ES-I3 (cell line): ENCODE measurements around the gene ONECUT1.

ENCODE experiments used
- H3K36me3 ChIP-seq: 2 replicates; pipeline ENCODE4 v1.6.1; 2013; ENCODE audit warnings: mild to moderate bottlenecking, low read length, control low read depth, moderate library complexity; ENCODE audit not compliant: insufficient read depth
- H3K4me1 ChIP-seq: 2 replicates; pipeline ENCODE4 v1.6.1; 2013; ENCODE audit warnings: mild to moderate bottlenecking, control low read depth, low read length; ENCODE audit not compliant: insufficient read depth
- H3K9ac ChIP-seq: 2 replicates; pipeline ENCODE4 v1.6.1; 2013; ENCODE audit warnings: low read depth, mild to moderate bottlenecking, low read length, moderate library complexity
- H3K9me3 ChIP-seq: 2 replicates; pipeline ENCODE4 v1.6.1; 2013; ENCODE audit warnings: mild to moderate bottlenecking, low read length, moderate library complexity; ENCODE audit not compliant: control insufficient read depth, insufficient read depth

The ONECUT1 gene

DNA sequence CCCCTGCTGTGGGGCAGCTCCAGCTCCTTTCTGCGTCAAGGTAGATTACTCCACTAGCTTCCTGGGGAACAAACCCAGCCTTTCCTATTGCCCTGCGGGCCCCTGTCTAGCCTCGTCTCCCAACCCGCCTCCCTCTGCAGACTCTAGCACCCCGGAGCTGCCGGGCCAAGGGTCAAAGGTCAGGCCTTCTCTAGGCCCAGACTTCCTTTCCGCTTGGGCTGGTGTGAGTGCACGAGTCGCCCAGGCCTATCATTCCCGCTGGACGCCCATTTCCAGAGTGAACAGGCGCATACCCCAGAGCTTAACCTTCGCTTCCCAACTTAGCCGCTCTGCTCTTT, 11.6 kb upstream of the ONECUT1 start:
- Histone ChIP-seq H3K9me3 (no peaks in the 10 kb centered on the region), H3K9ac (peak overlapping the region; percentile 32; the same call in 1 of the 2 replicates), H3K4me1 (peaks cover 20% of the 10 kb centered on the region), H3K36me3 (no peaks in the 10 kb centered on the region)

DNA sequence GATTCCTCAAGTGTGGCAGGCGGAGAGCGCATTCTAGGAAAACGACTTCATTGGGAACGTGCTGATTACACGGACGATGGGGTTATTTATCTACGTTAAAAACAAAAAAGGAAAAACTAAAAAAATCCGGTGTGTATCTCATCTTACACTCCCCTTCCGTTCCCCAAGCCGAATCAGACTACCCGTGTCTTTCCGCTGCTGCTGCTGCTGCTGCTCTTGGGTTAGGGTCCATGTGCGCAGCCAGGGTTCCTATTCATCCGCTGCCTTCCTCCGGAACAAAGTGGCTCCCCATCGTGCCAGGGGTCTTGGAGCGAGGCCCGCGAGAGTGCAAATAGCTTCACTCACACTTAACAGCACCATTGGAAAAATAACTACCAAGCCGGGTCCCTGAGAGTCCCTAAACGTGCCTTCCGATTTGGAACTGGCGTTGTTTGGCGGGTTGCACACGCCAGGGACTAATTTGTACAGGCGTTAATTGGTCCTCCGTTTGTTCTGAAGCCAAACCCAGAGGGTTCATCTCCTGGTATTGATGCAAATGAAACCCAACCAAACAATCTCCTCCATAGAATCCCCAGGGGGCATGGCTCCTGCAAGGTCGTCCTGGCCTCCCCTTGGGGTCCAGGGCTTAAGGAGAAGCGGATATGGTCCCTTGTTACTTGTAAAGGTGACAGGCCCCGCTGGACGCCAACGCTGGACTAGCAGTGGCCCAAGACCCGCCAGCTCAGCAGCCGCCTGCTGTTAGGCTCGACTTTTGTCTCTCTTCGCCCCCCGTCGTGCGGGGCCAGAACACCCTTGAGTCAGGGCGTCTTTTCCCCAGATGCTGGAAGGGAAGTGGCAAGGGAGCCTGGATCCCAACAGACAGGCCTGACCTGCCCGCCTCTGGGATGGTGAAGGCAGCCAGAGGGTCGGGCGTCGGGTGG, 11.0 kb upstream of the ONECUT1 start:
- H3K36me3 ChIP-seq, result no peaks in the 10 kb centered on the region
- H3K9ac ChIP-seq, result peak overlapping the region; percentile 19; the same call in 1 of the 2 replicates
- H3K4me1 ChIP-seq, result peaks cover 18% of the 10 kb centered on the region
- no peaks in the 10 kb centered on the region for H3K9me3 ChIP-seq

DNA sequence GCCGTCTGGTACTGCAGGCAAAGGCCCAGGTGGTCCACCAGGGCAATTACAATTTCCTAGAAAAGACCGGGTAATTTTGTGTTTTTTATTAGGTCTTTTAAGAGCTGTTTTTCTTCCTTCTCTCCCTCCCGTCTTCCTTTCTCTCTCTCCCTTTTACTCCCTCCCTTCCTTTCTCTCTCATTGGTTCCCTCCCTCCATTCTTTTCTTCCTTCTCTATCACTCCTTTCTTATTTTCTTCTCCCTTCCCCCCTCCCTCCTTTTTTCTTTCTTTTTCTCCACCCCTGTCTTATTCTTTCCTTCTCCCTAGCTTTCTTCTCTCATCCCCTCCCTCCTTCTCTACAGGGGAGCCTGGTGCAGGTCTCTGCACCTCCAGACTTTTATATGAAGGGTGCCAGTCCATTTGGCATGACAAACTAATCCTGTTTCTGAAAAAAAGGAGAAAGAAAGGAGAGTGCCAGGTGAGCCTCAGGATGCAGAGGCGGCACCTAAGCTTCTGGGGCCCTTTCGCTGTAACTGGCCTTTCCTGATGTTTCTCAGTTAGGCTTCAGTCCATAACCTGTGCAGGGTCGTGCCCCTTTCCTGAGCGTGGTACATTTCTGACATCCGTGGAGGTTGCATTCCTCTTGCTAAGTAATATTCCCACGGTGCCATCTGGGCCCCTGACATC, 9.1 kb upstream of the ONECUT1 start:
- H3K4me1 ChIP-seq, result peaks cover 18% of the 10 kb centered on the region
- no peaks in the 10 kb centered on the region for H3K9me3 ChIP-seq
- no peak overlapping the region for H3K9ac ChIP-seq
- no peaks in the 10 kb centered on the region for H3K36me3 ChIP-seq

GRCh38 chr15:52798529-52799101, 8.5 kb upstream of the ONECUT1 start:
- peak overlapping the region; percentile 25; the same call in 1 of the 2 replicates for H3K9ac ChIP-seq
- H3K36me3 ChIP-seq, result no peaks in the 10 kb centered on the region
- H3K4me1 ChIP-seq, result peaks cover 18% of the 10 kb centered on the region
- no peaks in the 10 kb centered on the region for H3K9me3 ChIP-seq

DNA sequence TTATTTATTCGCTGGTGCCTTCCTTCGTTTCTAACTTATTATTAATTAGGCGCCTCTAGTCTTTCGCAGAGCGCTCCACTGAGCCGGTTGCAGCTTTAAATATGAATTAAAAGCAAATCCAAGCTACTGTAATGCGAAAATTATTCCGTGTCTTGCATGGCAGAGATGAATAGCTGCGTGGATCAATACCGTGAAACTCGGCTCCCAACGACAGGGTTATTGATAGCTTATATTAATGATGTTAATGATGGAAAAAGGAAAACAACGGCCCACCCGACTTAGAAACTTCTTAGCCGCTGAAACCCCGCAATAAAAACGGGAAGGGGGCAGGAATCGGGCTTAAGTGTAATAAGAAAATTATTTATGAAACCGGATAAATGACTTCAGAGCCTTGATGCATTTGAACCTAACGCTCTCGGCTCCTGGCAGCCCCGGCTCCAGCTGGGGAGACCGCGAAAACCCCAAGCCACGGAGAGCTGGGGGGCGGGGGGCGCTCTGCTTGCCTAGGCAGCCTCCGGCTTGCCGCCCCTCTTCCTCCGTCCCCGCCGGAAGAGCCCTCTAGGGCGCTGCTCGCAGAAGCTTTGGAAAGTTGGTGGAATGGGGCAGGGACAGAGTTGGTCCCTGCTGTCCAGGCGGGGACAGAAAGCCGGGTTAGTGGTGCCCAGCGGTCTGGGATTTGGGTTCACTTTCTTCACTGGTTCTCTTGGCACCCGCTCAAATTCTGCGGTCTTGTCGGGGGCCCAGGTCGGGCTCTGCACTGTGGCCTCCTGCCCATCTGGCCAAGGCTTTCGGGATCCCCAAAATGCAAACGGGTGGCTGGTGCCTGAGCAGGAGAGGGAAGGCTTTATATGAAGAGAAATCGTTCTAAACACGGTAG, 7.7 kb upstream of the ONECUT1 start:
- Histone ChIP-seq H3K9ac (peak overlapping the region; percentile 25; the same call in 1 of the 2 replicates), H3K4me1 (peaks cover 21% of the 10 kb centered on the region)

DNA sequence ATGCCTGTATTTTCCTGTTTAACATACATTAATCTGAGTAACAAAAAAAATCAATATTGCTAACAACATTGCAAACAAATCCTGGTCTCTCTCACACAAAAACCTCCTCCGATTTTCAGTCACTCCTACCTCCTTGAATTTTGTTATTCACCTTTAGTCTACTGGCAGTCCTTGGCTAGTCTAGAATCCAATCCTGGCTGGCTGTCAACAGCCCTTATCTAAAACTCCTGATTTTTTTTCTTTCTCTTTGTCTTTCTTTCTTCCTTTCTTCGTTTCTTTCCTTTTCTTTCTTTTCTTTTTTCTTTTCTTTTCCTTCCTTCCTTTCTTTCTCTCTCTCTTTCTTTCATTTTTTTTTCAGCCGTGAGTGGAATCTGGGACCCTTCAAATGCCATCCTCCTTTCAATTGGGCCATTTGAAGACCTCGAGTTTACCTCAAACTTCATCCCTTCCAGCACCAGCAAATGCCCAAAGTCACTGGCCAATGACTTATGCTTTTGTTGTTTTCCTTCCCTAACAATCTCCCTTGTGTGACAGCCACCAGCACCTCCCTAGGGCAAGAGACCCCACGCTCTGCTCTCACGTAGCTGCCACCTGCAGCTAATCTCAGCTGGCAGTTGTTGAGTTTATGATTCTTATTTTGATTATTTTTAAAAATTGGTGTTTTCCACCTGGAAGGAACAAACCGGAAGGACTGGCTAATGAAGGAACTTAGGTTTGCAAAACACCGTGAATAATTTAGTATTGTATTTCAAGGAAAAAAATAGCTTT, 6.8 kb upstream of the ONECUT1 start:
- no peaks in the 10 kb centered on the region for H3K36me3 ChIP-seq

More for the DNA sequence above, 7.7 kb upstream of the ONECUT1 start:
- H3K9me3 ChIP-seq, result no peaks in the 10 kb centered on the region
- no peaks in the 10 kb centered on the region for H3K36me3 ChIP-seq

DNA sequence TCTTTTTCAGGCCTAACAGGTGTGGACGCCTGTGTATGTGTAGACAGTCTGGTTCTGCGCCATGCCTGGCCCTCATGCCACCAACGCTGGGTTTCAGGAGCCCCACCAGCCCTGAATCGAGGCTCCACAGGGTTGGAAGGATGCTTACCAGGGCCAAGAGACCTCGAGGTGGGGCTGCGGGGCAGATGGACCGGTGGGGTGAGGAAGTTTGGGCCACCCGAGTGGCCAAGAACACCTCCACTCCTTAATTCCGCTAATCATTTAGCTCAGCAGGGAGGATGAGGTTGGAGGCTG, 6.0 kb upstream of the ONECUT1 start:
- peaks cover 21% of the 10 kb centered on the region for H3K4me1 ChIP-seq
- H3K9ac ChIP-seq, result no peak overlapping the region
- H3K36me3 ChIP-seq, result no peaks in the 10 kb centered on the region
- H3K9me3 ChIP-seq, result no peaks in the 10 kb centered on the region

More for the DNA sequence above, 6.8 kb upstream of the ONECUT1 start:
- Histone ChIP-seq H3K9me3 (no peaks in the 10 kb centered on the region), H3K9ac (no peak overlapping the region), H3K4me1 (peaks cover 16% of the 10 kb centered on the region)

GRCh38 chr15:52795464-52796227, 5.5 kb upstream of the ONECUT1 start:
- Histone ChIP-seq H3K36me3 (no peaks in the 10 kb centered on the region), H3K4me1 (peaks cover 19% of the 10 kb centered on the region), H3K9me3 (no peaks in the 10 kb centered on the region), H3K9ac (no peak overlapping the region)

- Histone ChIP-seq H3K9ac (no peak overlapping the region), H3K36me3 (no peaks in the 10 kb centered on the region), H3K9me3 (no peaks in the 10 kb centered on the region), H3K4me1 (peaks cover 14% of the 10 kb centered on the region)
Measured at GRCh38 chr15:52794665-52795463, 4.7 kb upstream of the ONECUT1 start.

DNA sequence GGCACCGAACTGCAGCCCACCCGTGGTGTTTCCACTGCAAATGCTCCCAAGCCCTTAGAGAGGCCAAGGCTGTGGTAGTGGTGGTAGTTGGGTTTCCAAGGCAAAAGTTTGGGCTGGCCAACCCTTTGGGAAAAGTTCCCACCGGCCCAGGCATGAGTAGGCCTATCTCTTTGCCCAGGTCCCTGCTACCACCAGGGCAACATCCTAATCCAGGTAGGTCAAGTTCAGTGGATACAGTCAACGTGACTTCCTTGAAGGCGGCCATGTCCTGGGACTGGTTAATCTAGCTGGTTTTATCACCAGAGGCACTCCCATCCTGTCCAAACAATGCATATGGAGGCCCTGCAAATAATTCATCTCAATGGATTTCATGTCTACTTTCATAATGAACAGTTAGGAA, 1.6 kb upstream of the ONECUT1 start:
- H3K9ac ChIP-seq, result peak overlapping the region; percentile 53; the same call in 1 of the 2 replicates
- no peaks in the 10 kb centered on the region for H3K36me3 ChIP-seq
- H3K4me1 ChIP-seq, result peaks cover 14% of the 10 kb centered on the region
- no peaks in the 10 kb centered on the region for H3K9me3 ChIP-seq

- peak overlapping the region; percentile 53 for H3K9ac ChIP-seq
- H3K4me1 ChIP-seq, result peaks cover 12% of the 10 kb centered on the region
- H3K36me3 ChIP-seq, result no peaks in the 10 kb centered on the region
- no peaks in the 10 kb centered on the region for H3K9me3 ChIP-seq
Measured at GRCh38 chr15:52790941-52791751, 1.0 kb upstream of the ONECUT1 start.
